Right lobe of liver (tissue), 4 donors: Measurements from ENCODE around the gene NELL2.

Experiments
- CTCF ChIP-seq, 4 donors: fragments of 200-600 bp in 3 of 4; fragments of 450-650 bp in 1 of 4; IDR thresholded peaks; one replicate each; pipeline versions ENCODE4 v1.5.1 to v1.8.0; 2016 to 2022; ENCODE audit warnings: antibody characterized with exemption in 4 of 4, mild to moderate bottlenecking in 2 of 4
- POLR2A ChIP-seq: fragments of 450-650 bp; IDR thresholded peaks from one replicate; pipeline ENCODE4 v1.6.1; 2017; ENCODE audit warnings: antibody characterized with exemption, mild to moderate bottlenecking
- donor health status: DM: no; HTN: no; CAD: no.
- donor health status: DM: no; HTN: no; CAD: no.
- donor health status: DM: no; HTN: yes; CAD: no.

GRCh38 chr12:44763021-44763420 is 113.1 kb downstream of the NELL2 start:
- no peak for TF ChIP-seq CTCF (IDR thresholded peaks at IDR 0.05)
- no peak for TF ChIP-seq POLR2A
